Right lobe of liver (tissue), 6 donors: ENCODE data around the gene XAB2. TPM values are rescaled to one million over a fixed set of nuclear protein-coding genes. Genes with fewer than 3 reads are reported as not detected.

Experiments
- ATAC-seq, 4 donors: fragments of 200-7000 bp; cut with Tn5 transposase; one replicate each; pipeline ENCODE4 v1.9.1; 2020; ENCODE audit warnings: mild to moderate bottlenecking in 4 of 4, moderate library complexity in 4 of 4
- DNase-seq, 3 donors: peaks; one replicate each; pipeline ENCODE4 v3.0.0-alpha.2; 2020
- H3K27ac ChIP-seq, 3 donors: fragments of 200-600 bp; one replicate each; pipeline ENCODE4 v1.8.0; 2022
- H3K27me3 ChIP-seq, 2 donors: fragments of 200-600 bp; one replicate each; pipeline ENCODE4 v1.8.0; 2022
- H3K36me3 ChIP-seq, 4 donors: fragments of 200-600 bp; sonication (generic) in 1 of 4; one replicate each; pipeline versions ENCODE4 v1.5.1 to v1.8.0; 2017 to 2022; ENCODE audit warnings: control low read depth in 1 of 4
- H3K4me1 ChIP-seq, 4 donors: fragments of 200-600 bp; sonication (generic) in 1 of 4; one replicate each; pipeline versions ENCODE4 v1.5.1 to v1.8.0; 2017 to 2022; ENCODE audit warnings: control low read depth in 1 of 4
- H3K4me3 ChIP-seq, 3 donors: fragments of 200-600 bp; one replicate each; pipeline ENCODE4 v1.8.0; 2022
- H3K9me3 ChIP-seq, 4 donors: fragments of 200-600 bp; sonication (generic) in 1 of 4; one replicate each; pipeline versions ENCODE4 v1.5.1 to v1.8.0; 2017 to 2022; ENCODE audit warnings: control low read depth in 1 of 4
- CTCF ChIP-seq, 4 donors: fragments of 200-600 bp in 3 of 4; fragments of 450-650 bp in 1 of 4; IDR thresholded peaks; one replicate each; pipeline versions ENCODE4 v1.5.1 to v1.8.0; 2016 to 2022; ENCODE audit warnings: antibody characterized with exemption in 4 of 4, mild to moderate bottlenecking in 2 of 4
- POLR2A ChIP-seq: fragments of 450-650 bp; IDR thresholded peaks from one replicate; pipeline ENCODE4 v1.6.1; 2017; ENCODE audit warnings: antibody characterized with exemption, mild to moderate bottlenecking
- WGBS: methylation state at CpG from one replicate; pipeline ENCODE4 v1.1.6; 2018; ENCODE audit warnings: low coverage, low lambda C conversion rate; ENCODE audit not compliant: insufficient coverage; ENCODE audit errors: missing lambda C conversion rate; 5-methylcytosine and 5-hydroxymethylcytosine counted together
- intact Hi-C, 2 donors: fragments of 100-400 bp; cut with DNase I; formaldehyde crosslinking; loops; one replicate each; pipeline versions ENCODE4 v1.11.2 to v1.14.1; 2022
- total RNA-seq, 6 experiments: library from RNA; depleted of rRNA in 2 of 6; stranded (reverse); fragments of >200 nt in 2 of 6; fragmentation: NEBNext Ultra II Directional in 3 of 6; extraction: Animal tissue kit (Norgen Biotek cat#: 25700) in 3 of 6; gene quantifications; one replicate each; pipeline versions ENCODE4 v1.1.0 to v1.2.4, GENCODE V29; 2016 to 2023
- donor health status: DM: no; HTN: yes; CAD: no.
- donor health status: DM: no; HTN: no; CAD: no.
- donor health status: DM: no; HTN: no; CAD: no.
- donor health status: DM: no; HTN: yes; CAD: no.
- donor health status: DM: no; HTN: yes; CAD: no.

Gene XAB2
- total RNA-seq, 6 experiments from 2014 or later: 12.8 to 21.3 (median 17.8) TPM

DNA sequence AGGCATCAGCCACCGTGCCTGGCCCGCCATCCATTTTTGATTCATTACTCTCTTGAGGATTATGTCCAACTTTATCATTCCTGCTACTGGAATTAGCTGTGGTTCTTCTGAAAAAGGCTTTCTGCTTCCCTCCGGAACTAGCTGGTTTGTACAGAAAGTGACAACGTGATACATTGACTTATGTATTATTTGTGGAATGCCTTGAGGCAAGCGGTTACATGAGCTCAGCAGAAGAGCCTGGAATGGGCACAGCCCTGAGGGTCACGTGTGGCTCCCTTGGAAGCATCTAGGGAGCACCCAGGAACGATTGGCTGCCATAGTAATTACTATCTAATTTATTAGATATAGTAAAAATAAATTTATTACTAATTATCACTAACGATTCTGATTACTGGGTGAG, 25.1 kb upstream of the XAB2 start:
- TF ChIP-seq CTCF (IDR thresholded peaks at IDR 0.05): no peak
- Histone ChIP-seq H3K36me3 (no peaks in the 10 kb centered on the region), H3K9me3 (no peaks in the 10 kb centered on the region), H3K4me1 (peaks cover 0 to 9% (median 3%) of the 10 kb centered on the region in 4 donors), H3K4me3 (no peak overlapping the region), H3K27ac (no peak overlapping the region), H3K27me3 (no peaks in the 10 kb centered on the region)
- intact Hi-C loops: no loop called here
- ATAC-seq (no peak), DNase-seq (no peak)
- 85% methylated on average over 8 of the region's 8 CpGs for WGBS

DNA sequence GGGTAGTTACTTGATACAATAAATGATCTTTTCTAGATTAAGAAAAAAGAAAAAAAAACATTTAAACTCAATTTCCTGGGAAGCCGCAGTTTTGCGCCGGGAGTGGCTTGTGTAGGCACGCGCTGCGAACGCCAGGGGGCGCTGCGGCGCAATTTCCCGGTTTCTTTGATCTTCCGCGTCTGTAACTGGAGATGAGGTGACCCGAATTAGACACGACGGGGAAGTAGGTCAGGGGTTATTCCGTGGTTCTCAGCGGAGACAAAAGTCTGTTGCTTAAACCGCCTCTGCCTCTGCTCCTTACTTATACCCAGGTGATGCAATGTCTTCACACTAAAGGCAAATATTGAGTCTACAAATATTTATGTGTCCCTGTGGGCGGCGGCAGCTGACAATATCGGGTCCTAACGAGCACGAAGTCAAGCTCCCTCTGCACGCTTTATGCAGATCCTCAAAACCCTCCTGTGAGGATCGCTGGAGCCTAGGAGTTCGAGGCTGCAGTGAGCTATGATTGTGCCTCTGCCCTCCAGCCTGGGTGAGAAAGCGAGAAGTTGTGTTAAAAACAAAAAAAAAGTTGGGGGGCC, 22.8 kb upstream of the XAB2 start:
- intact Hi-C loops: no loop called here
- DNase-seq: peak; percentile 79 to 91 (median 90)
- WGBS: under 1% methylated on average over 27 of the region's 28 CpGs
- Histone ChIP-seq H3K9me3 (no peaks in the 10 kb centered on the region), H3K4me1 (peaks cover 0 to 9% (median 3%) of the 10 kb centered on the region in 4 donors), H3K27ac (peak overlapping the region in 1 of 3 donors; percentile 19), H3K36me3 (no peaks in the 10 kb centered on the region), H3K4me3 (no peak overlapping the region), H3K27me3 (no peaks in the 10 kb centered on the region)
- peak; percentile 86 to 92 (median 90) for ATAC-seq
- no peak for TF ChIP-seq POLR2A
- peak; percentile 97 to 99 (median 98) for TF ChIP-seq CTCF (IDR thresholded peaks at IDR 0.05)

DNA sequence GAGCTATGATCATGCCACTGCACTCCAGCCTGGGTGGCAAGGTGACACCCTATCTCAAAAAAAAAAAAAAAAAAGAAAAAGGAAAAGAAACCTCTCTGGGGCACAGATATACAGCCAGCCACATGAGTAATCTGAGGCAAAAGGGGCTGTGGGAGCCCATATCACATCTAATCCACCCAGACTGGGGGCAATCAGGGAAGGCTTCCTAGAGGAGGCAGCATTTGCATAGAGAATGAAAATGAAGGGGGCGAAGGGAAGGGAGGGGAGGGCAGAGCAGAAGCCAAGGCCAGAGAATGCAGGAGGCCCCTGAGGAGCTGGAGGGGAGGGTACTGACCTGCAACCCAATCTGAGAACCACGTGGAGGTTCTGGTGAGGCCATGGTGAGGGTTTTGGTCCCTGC, 20.8 kb upstream of the XAB2 start:
- WGBS: 67% methylated on average over 1 of the region's 2 CpGs

GRCh38 chr19:7648265-7649014, 19.1 kb upstream of the XAB2 start:
- Histone ChIP-seq H3K4me1 (peaks cover 0 to 9% (median 3%) of the 10 kb centered on the region in 4 donors), H3K4me3 (no peak overlapping the region), H3K27me3 (no peaks in the 10 kb centered on the region), H3K27ac (no peak overlapping the region), H3K36me3 (no peaks in the 10 kb centered on the region), H3K9me3 (no peaks in the 10 kb centered on the region)
- TF ChIP-seq CTCF (IDR thresholded peaks at IDR 0.05): no peak
- TF ChIP-seq POLR2A: no peak
- intact Hi-C loops: no loop called here
- no peak for DNase-seq
- 77% methylated on average over 8 of the region's 15 CpGs for WGBS
- ATAC-seq: no peak

More for the DNA sequence above, 20.8 kb upstream of the XAB2 start:
- Histone ChIP-seq H3K4me3 (no peak overlapping the region), H3K27ac (no peak overlapping the region), H3K36me3 (no peaks in the 10 kb centered on the region), H3K27me3 (no peaks in the 10 kb centered on the region), H3K9me3 (no peaks in the 10 kb centered on the region), H3K4me1 (peaks cover 0 to 9% (median 3%) of the 10 kb centered on the region in 4 donors)
- ATAC-seq: no peak
- TF ChIP-seq CTCF (IDR thresholded peaks at IDR 0.05) (no peak), POLR2A (no peak)
- DNase-seq: no peak
- intact Hi-C loops: no loop called here
